GM19043 (cell line): ENCODE results near the gene PROM1.

Source experiments
- ATAC-seq: cut with Tn5 transposase; IDR thresholded peaks from one replicate; pipeline ENCODE4 v1.9.1; 2021; ENCODE audit warnings: low read depth; ENCODE audit not compliant: unreplicated experiment

PROM1 gene

DNA sequence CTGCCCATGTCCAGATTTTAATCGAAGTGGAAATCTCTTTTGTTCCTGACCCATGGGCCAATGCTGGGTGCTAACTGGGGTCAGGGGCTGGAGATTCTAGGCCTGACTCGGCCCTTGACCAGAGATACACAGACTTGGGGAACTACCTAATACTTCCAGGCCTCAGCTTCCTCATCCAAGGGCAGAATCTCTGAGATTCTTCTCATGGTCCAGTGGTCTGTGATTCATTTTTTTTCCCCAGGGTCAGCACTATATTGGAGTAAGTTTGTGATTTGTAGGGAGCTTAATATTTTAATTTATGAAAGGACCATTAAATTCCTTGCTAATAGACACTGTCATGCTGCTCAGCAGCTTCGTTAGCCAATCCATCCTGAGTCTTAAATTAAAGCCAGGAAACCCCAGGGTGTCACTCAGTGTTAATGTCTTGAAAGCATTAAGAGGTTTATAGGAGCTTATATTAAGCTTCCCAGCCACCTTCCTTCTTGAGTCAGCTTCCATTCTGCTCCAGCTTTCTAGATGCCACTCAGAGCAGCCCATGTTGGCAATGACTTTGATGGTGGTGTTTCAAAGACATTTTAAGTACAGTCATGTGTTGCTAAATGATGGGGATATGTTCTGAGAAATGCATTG is 27.0 kb upstream of the PROM1 start:
- no peak for ATAC-seq

DNA sequence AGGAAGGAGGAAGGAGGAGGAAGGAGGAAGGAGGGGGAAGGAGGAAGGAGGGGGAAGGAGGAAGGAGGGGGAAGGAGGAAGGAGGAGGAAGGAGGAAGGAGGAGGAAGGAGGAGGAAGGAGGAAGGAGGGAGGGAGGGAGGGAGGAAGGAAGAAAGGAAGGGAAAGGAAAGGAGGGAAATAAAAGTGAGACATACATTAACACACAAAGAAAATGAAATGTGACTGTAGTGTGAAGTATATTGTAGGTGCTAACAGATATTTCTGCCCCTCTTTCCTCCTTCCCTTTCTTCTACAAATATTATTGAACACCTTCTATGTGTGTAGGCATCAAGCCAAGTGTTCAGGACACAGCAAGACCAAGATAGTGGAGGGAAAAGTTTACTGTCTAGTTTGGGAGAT is 26.4 kb upstream of the PROM1 start:
- no peak for ATAC-seq

DNA sequence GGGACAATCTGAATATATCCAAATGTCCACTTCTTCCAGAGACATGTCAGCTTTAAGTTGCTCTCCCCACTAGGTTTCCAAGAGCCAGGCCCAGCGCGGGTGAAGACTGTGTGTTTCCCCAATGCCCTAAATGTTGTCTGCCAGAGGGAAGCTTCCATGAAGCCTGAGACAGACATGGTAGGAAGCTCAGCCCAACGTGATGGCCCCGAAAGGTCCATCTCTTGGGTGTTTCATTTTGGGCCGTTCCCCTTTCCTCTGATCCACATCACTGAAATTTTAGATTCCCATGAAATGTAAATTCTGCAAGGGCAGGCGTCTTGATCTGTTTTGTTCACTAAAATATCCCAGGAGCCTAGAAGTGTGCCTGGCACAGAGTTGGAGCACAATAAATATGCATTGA is 25.4 kb upstream of the PROM1 start:
- ATAC-seq = no peak

DNA sequence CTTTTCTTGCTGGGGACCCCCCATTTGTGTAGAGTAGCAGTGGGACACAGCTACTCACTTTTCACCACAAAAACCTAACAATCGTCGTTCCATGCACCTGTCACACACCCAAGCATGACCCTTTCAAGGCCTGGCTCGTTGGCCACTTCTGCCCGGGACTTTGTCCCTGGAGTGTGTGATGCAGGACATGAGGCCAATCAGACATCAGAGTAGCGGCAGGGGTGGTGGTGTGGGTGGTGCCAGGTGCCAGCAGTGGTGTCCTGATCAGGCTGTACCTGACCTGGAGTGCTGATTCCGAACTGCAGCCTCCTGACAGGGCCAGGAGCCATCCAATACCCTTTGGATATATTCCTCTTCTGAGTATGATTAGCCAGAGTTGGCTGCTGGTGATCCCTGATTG is 23.1 kb upstream of the PROM1 start:
- ATAC-seq = no peak

DNA sequence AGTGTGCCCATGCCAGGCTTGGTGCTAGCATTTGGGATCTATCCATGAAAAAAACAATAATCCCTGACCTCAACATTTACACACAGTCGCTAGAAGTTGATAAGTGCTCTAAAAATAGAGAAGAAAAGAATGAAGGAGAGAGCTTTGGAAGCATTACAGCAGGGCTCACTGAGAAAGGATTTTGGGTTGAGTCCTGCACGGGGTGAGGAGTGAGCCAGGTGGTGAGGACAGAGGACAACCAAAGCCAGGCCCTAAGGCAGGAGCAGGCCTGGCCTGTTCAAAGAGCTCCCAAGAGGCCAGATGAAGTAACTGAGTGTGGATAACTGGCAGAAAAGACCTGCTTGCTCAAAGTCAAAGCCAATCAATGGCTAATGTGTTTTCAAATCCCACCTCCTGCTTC is 20.7 kb upstream of the PROM1 start:
- no peak for ATAC-seq

DNA sequence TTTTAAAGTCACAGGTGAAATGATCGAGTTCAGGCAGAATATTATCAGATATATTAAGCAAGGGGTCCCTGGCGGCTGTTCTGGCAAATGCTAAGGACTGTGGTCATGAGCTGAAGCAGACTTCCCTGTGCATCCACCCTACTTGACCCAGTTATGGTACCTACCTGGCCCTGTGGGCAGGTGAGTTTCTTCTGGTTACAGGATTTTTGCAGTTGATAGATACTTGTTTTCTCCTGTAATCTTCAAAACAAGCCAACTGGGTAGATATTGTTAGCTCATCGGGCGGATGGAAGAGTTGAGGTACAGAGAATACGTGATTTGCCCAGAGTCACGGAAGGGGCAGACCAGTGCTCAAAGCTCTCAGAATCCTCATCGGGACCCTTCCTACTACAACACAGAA is 18.5 kb upstream of the PROM1 start:
- no peak for ATAC-seq

DNA sequence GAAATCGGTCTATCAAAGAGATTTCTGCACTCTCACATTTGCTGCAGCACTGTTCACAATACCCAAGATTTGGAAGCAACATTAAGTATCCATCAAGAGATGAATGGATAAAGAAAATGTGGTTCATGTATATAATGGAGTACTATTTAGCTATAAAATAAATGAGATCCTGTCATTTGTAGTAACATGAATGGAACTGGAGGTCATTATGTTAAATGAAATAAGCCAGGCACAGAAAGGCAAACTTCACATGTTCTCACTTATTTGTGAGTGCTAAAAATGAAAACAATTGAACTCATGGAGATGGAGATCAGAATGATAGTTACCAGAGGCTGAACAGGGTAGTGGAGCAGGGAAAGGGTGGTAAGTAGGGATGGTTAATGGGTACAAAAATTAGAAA is 17.0 kb upstream of the PROM1 start:
- no peak for ATAC-seq

DNA sequence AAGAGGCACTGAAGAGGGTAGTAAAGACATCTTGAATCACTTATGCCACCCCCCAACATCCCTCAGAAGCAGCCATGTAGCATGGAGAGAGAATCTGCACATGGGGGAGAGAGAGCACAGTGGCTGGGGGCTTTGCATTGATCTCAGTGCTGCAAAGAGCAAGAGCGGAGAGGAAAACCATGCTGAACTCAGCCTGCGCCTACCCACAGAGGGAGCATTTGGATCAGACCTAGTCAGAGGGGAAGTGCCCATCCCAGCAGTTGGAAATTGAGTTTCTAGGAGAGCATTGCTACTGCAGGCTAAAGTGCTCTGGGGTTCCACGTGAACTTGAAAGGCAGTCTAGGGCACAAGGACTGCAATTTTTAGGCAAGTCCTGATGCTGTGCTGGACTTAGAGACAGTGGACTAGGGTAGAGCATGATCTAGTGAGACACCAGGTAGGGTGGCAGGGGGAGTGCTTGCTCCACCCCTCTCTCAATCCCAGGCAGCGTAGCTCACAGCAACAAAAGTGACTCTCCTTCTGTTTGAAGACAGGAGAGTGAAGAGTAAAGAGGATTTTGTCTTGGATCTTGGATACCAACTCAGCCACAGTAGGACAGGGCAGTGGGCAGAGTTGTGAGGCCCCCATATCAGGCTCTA is 9.0 kb upstream of the PROM1 start:
- ATAC-seq = no peak

DNA sequence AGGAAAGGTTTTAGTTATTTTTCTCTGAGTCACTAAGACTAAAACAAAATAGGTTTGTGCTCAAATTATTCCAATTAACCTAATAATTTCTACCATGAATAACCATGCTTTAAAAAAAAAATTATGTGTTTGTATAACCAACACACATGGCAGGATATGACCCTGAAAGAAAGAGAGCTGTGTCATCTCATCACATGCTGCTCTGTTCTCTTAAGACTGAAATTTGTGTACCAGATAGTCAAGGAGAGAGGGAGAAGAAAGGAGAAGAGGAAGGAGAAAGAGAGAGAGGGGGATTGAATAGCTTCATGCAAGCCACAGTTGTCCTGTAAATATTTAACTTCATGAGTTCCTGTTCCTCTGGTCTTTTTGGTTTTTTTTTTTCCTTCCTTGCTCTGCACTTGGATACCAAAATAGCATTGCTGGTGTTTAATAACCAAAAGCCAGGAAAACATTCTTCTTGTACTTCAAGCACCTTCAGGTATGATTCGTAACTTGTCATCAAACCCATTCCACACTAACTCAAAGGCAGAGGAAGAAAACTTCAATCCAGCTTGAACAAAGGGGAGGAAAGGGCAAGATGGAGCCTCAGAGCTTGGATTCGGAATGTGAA is 6.4 kb upstream of the PROM1 start:
- no peak for ATAC-seq

DNA sequence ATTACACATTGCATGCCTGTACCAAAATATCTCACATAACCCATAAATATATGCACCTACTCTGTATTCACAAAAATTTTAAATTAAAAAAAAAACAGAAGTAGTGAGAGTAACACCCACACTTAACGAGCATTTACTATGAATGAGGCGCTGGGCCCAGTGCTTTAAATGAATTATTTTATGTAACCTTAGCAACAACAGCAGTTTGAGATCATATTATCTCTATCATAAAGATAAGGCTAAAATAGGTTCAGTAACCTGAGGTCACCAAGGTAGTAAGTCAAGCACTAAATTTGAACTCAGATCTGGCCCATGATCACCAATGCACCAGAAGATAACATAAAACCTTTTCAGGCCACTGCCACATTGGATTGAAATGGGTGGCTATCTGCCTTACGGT is 5.3 kb upstream of the PROM1 start:
- no peak for ATAC-seq

DNA sequence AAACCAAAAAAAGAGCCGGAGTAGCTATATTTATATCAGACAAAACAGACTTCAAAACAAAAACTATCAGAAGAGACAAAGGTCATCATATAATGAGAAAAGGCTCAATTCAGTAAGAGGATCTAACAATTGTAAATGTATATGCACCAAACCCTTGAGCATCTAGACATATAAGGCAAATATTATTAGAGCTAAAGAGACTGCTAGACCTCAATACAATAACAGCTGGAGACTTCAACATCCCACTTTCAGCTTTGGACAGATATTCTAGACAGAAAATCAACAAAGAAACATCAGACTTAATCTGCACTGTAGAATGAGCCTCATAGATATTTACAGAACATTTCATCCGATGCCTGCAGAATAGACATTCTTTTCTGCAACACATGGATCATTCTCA is 4.8 kb upstream of the PROM1 start:
- ATAC-seq = no peak

DNA sequence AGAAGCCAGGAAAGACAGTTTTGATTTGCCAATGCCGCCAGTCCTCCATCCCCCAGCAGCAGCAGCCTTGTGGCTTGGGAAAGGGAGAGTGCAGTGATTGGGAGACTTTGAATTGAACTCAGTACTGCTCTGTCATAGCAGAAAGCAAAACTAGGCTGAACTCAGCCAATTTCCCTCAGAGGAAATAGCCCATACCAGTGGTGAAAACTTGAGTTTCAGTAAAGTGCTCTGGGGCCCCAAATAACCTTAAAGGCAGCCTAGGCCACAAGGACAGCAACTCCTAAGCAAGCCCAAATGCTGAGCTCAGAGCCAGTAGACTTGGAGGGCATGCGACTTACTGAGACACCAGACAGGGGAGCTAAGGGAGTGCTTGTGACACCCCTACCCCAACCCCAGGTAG is 2.0 kb upstream of the PROM1 start:
- no peak for ATAC-seq

DNA sequence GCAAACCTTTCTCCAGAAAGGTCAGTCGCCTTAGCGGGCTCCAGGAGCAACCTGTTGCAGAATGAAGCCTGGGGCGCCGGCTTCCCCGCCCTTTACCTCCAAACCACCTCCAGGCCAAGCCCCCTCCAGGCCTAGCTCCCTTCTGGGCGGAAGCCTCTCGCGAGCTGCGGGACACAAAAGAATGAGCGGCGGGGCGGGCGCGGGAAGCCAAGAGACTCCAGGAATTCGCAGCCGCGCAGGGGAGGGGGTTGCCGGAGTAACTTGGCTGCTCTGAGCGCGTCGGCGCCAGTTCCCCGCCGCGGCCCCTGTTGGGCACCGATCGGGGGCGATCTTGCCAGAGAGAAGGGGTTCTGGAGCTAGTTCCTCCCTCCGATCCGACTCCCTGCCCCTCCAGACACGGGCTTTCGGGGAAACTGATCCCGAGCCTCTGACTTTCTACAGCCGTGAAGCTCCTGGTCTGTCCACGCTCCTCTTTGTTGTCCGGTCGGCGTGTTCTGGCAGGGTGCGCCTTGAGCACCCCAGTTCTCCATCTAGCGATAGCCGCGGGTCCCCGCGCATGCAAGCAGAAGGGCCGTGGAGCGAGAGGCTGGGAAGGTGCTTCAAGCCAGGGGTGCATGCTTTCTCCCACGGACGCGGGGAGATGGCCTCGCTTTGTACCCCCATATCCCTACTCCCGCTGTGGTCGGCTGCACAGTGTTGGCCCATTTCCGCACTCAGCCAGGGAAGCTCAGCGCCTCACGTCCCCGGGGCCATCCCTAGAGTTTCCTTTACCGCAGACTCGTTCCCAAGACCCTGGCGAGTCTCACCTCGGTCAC is 1.2 kb downstream of the PROM1 start:
- no peak for ATAC-seq

DNA sequence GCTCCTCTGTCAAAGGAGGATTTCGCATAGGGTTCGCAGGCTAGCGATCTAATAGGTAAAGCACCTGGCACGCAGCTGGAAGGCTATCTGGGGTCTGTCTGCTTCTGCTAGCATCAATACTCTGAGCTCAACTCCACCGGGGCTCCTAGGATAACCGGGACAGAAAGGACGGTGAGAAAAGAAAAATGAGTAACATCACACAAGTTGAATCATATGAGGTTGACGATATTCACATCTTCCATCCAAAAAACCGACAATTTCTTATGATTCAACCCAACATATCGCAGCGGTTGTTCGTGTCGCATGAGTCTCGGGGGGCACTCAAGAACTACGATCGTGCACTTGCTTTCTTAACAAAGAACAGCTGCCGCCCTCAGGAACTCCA is 1.8 kb downstream of the PROM1 start:
- no peak for ATAC-seq

DNA sequence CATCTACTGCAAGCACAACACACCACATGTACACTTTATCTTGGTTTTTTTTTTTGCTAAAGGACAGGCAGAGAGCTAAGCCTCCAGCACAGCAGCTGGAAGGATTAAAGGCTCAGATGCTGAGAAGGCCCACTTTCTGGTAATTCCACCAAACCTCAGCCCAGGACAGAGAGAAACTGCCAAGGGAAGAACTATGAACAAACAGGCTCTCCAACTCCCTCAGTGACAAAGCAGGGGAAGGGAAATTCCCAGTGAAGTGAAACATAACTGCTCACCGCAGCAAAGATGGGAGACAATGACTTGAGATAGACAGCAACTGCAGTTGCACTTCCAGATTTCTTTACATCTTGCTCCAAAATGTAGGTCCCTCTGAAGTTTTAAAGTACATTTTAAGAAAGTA is 4.8 kb downstream of the PROM1 start:
- ATAC-seq = peak; percentile 60

DNA sequence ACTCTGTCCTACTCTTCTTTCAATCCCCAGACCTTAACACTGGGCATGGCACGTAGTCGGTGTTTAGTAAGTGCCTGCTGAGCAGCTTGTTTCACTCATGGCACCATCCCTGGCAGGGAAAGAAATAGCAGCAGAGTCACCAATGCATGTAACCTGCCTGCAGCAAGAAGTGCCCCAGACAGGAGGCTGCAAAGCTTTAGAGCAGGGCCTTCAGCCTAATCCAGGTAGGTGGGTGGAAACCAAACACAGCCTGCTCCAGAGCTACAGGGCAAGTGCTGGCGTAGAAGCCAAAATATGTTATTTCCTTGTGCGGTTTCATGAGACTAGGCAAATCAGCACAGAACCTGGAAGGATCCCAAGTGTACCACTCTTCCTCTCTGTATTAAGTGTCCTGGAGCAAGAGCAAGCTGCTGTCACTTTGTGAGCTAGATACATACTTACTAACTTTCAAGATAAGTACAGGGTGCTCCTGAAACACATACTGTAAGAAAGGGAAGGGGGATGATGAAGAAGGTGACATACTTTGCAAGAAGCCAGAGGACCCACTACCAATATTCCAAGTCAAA is 5.5 kb downstream of the PROM1 start:
- no peak for ATAC-seq

DNA sequence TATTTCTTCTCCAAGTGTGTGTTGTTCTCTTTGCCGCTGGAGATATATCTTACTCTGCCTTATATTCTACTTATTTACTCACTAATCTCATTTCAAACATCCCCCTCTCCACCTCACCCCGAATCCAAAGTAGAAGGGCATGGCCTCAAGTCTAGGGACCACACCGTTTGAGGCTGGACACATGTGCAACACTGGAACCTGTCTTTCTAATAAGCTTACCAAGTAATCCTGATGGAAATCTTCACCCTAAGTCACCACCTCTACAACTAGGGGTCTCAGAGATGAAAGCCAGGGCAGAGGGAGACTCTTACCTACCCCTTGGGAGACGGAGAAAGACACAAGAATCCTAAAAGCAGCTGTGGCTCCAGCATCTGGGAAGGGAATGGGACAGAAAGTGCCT is 6.0 kb downstream of the PROM1 start:
- ATAC-seq = no peak

DNA sequence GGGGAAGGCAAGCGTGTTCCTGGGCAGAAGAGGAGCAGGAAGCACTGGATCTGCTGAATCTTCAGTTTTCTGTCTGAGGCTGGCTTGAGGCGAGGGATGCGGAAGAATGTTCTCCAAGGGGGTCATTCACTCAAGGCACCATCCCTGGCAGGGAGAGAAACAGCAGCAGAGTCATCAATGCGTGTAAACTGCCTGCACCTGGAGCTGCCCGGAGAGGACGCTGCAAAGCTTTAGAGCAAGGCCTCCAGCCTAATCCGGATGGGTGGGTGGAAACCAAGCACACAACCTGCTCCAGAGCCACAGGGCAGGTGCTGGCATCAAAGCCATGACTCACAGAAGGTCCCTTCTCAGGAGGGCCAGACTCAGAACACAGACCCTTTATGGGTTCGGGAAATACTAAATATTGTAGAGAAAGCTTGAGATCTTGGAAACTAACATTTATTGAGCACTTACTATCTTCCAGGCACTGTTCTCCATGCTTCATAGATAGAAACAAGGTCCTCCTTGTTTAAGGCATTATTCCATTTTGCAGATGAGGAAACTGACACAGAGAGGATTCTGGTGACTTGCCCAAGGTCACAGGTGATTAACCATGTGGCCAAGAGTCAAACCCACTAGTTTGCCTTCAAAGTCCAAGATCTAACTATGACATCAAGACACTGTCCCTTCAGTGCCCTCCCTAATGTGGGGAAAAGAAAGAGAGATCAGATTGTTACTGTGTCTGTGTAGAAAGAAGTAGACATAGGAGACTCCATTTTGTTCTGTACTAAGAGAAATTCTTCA is 7.7 kb downstream of the PROM1 start:
- ATAC-seq = no peak

DNA sequence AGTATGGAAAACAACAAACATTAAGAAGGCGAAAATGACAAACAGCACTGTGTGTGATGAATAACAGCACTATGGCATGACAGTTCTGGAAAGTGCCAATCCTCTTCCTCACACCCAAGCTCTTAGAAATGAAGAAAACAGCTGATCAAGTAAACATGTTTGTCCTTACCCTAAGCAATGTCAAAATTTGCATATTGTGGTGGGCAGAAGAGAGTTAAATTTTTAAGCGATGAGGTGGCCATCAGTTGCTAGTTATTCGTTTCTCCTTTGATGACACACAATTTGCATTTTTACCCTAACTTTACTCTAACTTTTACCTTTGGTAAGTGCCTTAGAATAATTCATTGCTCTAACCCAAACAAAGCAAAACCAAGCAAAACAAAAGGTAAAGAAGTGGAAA is 8.8 kb downstream of the PROM1 start:
- ATAC-seq = no peak

DNA sequence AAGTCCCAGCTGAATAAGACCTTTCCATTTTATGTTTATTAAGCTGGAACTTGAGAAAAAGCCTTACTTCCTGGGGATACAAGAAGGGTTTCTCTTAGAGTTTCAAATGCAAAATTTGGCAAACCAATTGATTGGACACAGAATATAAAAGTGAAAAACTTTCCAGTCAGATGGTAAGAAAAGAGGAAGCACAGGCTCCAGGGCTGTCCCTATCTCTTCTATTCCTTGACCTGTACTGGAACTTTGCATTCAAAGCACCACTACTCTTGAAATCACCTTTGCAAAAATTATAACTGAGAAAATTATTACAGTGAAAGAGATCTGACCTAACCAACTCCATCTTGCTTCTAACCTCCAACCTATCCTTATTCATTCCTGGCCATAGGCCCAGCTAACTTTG is 11.7 kb downstream of the PROM1 start:
- ATAC-seq = no peak

DNA sequence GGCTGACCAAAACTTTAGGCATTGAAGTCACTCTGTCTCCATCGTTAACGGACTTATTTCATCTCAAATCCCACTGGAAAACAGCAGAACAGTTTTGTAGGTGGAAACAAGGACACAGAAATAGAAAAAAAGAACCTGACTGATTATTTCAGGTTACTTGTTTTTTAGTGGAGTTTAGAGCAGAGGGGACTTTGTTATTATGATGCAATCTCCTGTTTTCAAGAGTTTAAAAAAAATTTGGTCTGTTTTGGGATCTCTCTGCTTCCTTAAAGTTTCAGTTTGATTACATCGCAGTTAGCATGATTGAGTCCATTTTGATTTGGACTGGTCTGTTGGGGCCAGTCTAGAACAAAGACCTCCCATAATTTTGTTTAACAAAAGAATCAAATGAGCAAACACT is 13.6 kb downstream of the PROM1 start:
- no peak for ATAC-seq
